H1 (cell line): ENCODE measurements around the gene NNMT. TPM values are rescaled to one million over a fixed set of nuclear protein-coding genes. Genes with fewer than 3 reads are reported as not detected.

ENCODE experiments used
- CTCF ChIA-PET: fragments of 300-600 bp; sonication (Branson Sonifier 250); formaldehyde crosslinking; loops from one replicate; lab custom pipeline; 2021; ENCODE audit not compliant: partially characterized antibody; lab: Charles Lee
- POLR2A ChIA-PET: fragments of 300-600 bp; sonication (Branson Sonifier 250); formaldehyde crosslinking; loops from one replicate; lab custom pipeline; 2021; ENCODE audit warnings: inconsistent platforms; ENCODE audit not compliant: partially characterized antibody; lab: Charles Lee
- DNase-seq, 2 experiments: peaks; one replicate each; pipeline versions ENCODE4 v3.0.0 to v3.0.0-alpha.2; 2010 to 2022; ENCODE audit warnings: low spot score in 2 of 2, low read depth in 1 of 2, mixed read lengths in 1 of 2
- FAIRE-seq: peaks from 2 replicates; lab custom pipeline; 2011; peaks lifted over from hg19 to GRCh38; lab: Jason Lieb, UNC
- H2AFZ ChIP-seq: 2 replicates; pipeline ENCODE4 v1.8.1; 2012; ENCODE audit warnings: low read length, inconsistent platforms
- H2AK5ac ChIP-seq: 2 replicates; pipeline ENCODE4 v1.6.1; 2013; ENCODE audit warnings: low read depth, low read length
- H2BK120ac ChIP-seq: replicated peaks from 2 replicates; pipeline ENCODE3; 2013; ENCODE audit warnings: low read depth, low read length, inconsistent platforms
- H2BK12ac ChIP-seq: 2 replicates; pipeline ENCODE4 v1.6.1; 2013; ENCODE audit warnings: low read depth, low read length
- H2BK15ac ChIP-seq: 2 replicates; pipeline ENCODE4 v1.6.1; 2013; ENCODE audit warnings: low read length
- H2BK20ac ChIP-seq: 2 replicates; pipeline ENCODE4 v1.6.1; 2013; ENCODE audit warnings: low read length
- H2BK5ac ChIP-seq: 2 replicates; pipeline ENCODE4 v1.6.1; 2013; ENCODE audit warnings: low read depth, low read length
- H3K14ac ChIP-seq: 2 replicates; pipeline ENCODE4 v1.6.1; 2013; ENCODE audit warnings: inconsistent platforms; ENCODE audit not compliant: insufficient read length
- H3K18ac ChIP-seq: 2 replicates; pipeline ENCODE4 v1.6.1; 2013; ENCODE audit warnings: low read length; ENCODE audit errors: extremely low read depth
- H3K23ac ChIP-seq: 2 replicates; pipeline ENCODE4 v1.6.1; 2013; ENCODE audit warnings: inconsistent platforms; ENCODE audit not compliant: insufficient read length
- H3K23me2 ChIP-seq: 2 replicates; pipeline ENCODE4 v1.6.1; 2013; ENCODE audit warnings: low read depth, low read length
- H3K27ac ChIP-seq: 2 replicates; pipeline ENCODE4 v1.6.1; 2011; ENCODE audit warnings: low read depth, low read length, inconsistent platforms
- H3K27me3 ChIP-seq, 4 experiments: replicated peaks in 1 of 4; 1 replicate in 1 of 4; 2 replicates in 3 of 4; pipeline versions ENCODE4 v1.6.1 to v1.8.1; 2011 to 2013; ENCODE audit warnings: low read length in 3 of 4, mild to moderate bottlenecking in 3 of 4, inconsistent platforms in 2 of 4, mixed read lengths in 2 of 4, moderate library complexity in 1 of 4; ENCODE audit not compliant: control insufficient read depth in 3 of 4, insufficient read depth in 3 of 4; ENCODE audit errors: extremely low read depth in 1 of 4
- H3K36me3 ChIP-seq, 4 experiments: 2 replicates each; pipeline versions ENCODE4 v1.6.1 to v1.8.1; 2011 to 2013; ENCODE audit warnings: mild to moderate bottlenecking in 4 of 4, low read length in 3 of 4, moderate library complexity in 2 of 4, control low read depth in 1 of 4, inconsistent platforms in 1 of 4; ENCODE audit not compliant: insufficient read depth in 4 of 4, control insufficient read depth in 2 of 4
- H3K4ac ChIP-seq: replicated peaks from 2 replicates; pipeline ENCODE3; 2013; ENCODE audit warnings: low read length, low read depth, mixed read lengths, inconsistent platforms; ENCODE audit not compliant: insufficient read length
- H3K4me1 ChIP-seq, 4 experiments: replicated peaks in 1 of 4; 1 replicate in 1 of 4; 2 replicates in 3 of 4; pipeline versions ENCODE4 v1.6.1 to v1.8.1; 2011 to 2013; ENCODE audit warnings: low read length in 3 of 4, inconsistent platforms in 2 of 4, mixed read lengths in 1 of 4; ENCODE audit not compliant: insufficient read depth in 4 of 4, control insufficient read depth in 3 of 4
- H3K4me2 ChIP-seq, 2 experiments: 2 replicates each; pipeline versions ENCODE4 v1.6.1 to v1.8.1; 2011 to 2013; ENCODE audit warnings: low read depth in 2 of 2, low read length in 2 of 2, control low read depth in 1 of 2, inconsistent platforms in 1 of 2, mild to moderate bottlenecking in 1 of 2; ENCODE audit not compliant: insufficient read depth in 1 of 2
- H3K4me3 ChIP-seq, 4 experiments: fragments of 200-600, 300-600 bp in 1 of 4; sonication (generic), shearing (Covaris generic), sonication (Bioruptor Twin) in 1 of 4; 2 replicates each; pipeline versions ENCODE4 v1.5.1 to v1.8.1; 2011 to 2016; ENCODE audit warnings: low read length in 4 of 4, low read depth in 3 of 4, control low read depth in 2 of 4, inconsistent platforms in 2 of 4, mild to moderate bottlenecking in 2 of 4, mixed read lengths in 1 of 4, moderate library complexity in 1 of 4; ENCODE audit not compliant: insufficient read depth in 2 of 4; ENCODE audit errors: extremely low read depth in 1 of 4
- H3K56ac ChIP-seq: replicated peaks from 2 replicates; pipeline ENCODE3; 2013; ENCODE audit warnings: low read depth, mild to moderate bottlenecking, mixed read lengths, low read length, inconsistent platforms; ENCODE audit not compliant: insufficient read length
- H3K79me1 ChIP-seq: 2 replicates; pipeline ENCODE4 v1.6.1; 2013; ENCODE audit warnings: low read depth, low read length, control low read depth
- H3K79me2 ChIP-seq, 2 experiments: 2 replicates each; pipeline versions ENCODE4 v1.6.1 to v1.8.1; 2012 to 2013; ENCODE audit warnings: low read length in 2 of 2, mild to moderate bottlenecking in 2 of 2, inconsistent platforms in 1 of 2; ENCODE audit not compliant: insufficient read depth in 2 of 2, control insufficient read depth in 1 of 2
- H3K9ac ChIP-seq, 4 experiments: replicated peaks in 1 of 4; 1 replicate in 1 of 4; 2 replicates in 3 of 4; pipeline versions ENCODE4 v1.6.1 to v1.8.1; 2011 to 2013; ENCODE audit warnings: low read depth in 3 of 4, low read length in 3 of 4, control low read depth in 2 of 4, mild to moderate bottlenecking in 2 of 4, moderate library complexity in 2 of 4, inconsistent platforms in 1 of 4; ENCODE audit errors: extremely low read depth in 1 of 4
- H3K9me3 ChIP-seq, 2 experiments: 2 replicates each; pipeline versions ENCODE4 v1.6.1 to v1.8.1; 2012 to 2013; ENCODE audit warnings: mild to moderate bottlenecking in 2 of 2, moderate library complexity in 2 of 2, control low read depth in 1 of 2, inconsistent platforms in 1 of 2, low read depth in 1 of 2, low read length in 1 of 2, mixed read lengths in 1 of 2; ENCODE audit not compliant: insufficient read depth in 2 of 2
- H4K20me1 ChIP-seq, 2 experiments: replicated peaks in 1 of 2; 2 replicates each; pipeline versions ENCODE3 to v1.8.1; 2011 to 2013; ENCODE audit warnings: inconsistent platforms in 2 of 2, low read length in 2 of 2, mild to moderate bottlenecking in 1 of 2; ENCODE audit not compliant: insufficient read depth in 2 of 2, control insufficient read depth in 1 of 2
- H4K5ac ChIP-seq: 2 replicates; pipeline ENCODE4 v1.6.1; 2013; ENCODE audit warnings: low read length, low read depth, mixed read lengths, inconsistent platforms; ENCODE audit not compliant: insufficient read length
- H4K8ac ChIP-seq: 2 replicates; pipeline ENCODE4 v1.8.0; 2013; ENCODE audit warnings: mild to moderate bottlenecking, moderate library complexity, low read length, inconsistent platforms; ENCODE audit not compliant: insufficient read depth; ENCODE audit errors: extremely low read depth
- H4K91ac ChIP-seq: replicated peaks from 2 replicates; pipeline ENCODE3; 2013; ENCODE audit warnings: low read length, mixed read lengths, inconsistent platforms; ENCODE audit not compliant: insufficient read length
- ATF3 ChIP-seq: IDR thresholded peaks from 2 replicates; pipeline ENCODE4 v1.6.1; 2011; ENCODE audit warnings: low read depth, mild to moderate bottlenecking, low read length; ENCODE audit not compliant: insufficient read depth
- BACH1 ChIP-seq: IDR thresholded peaks from 2 replicates; pipeline ENCODE4 v1.6.1; 2012; ENCODE audit warnings: low read length, improper control_type of control experiment
- BCL11A ChIP-seq, 2 experiments: IDR thresholded peaks; one replicate each; pipeline ENCODE4 v1.6.1; 2011; ENCODE audit warnings: low read depth in 2 of 2, low read length in 2 of 2, mild to moderate bottlenecking in 2 of 2
- HDAC2 ChIP-seq, 2 experiments: fragments of 300-600 bp in 1 of 2; sonication (generic) in 1 of 2; IDR thresholded peaks; 2 replicates each; pipeline ENCODE4 v1.6.1; 2011 to 2012; ENCODE audit warnings: low read depth in 2 of 2, low read length in 2 of 2, mild to moderate bottlenecking in 2 of 2, moderate library complexity in 2 of 2, borderline replicate concordance in 1 of 2, inconsistent platforms in 1 of 2
- JUN ChIP-seq: IDR thresholded peaks from 2 replicates; pipeline ENCODE4 v1.6.1; 2011; ENCODE audit warnings: low read depth, mild to moderate bottlenecking, improper control_type of control experiment, low read length
- NANOG ChIP-seq: IDR thresholded peaks from 2 replicates; pipeline ENCODE4 v1.6.1; 2011; ENCODE audit warnings: low read length, low read depth, mild to moderate bottlenecking, inconsistent platforms; ENCODE audit not compliant: insufficient read depth, poor library complexity, severe bottlenecking
- PHF8 ChIP-seq: fragments of 200-600 bp; sonication (generic); conservative IDR thresholded peaks from 2 replicates; pipeline ENCODE4 v1.7.1; 2012; ENCODE audit warnings: low read depth, mild to moderate bottlenecking, inconsistent platforms, low read length, moderate library complexity
- TAF1 ChIP-seq: IDR thresholded peaks from 2 replicates; pipeline ENCODE4 v1.6.1; 2011; ENCODE audit warnings: mild to moderate bottlenecking, low read depth, low read length
- TAF7 ChIP-seq: optimal IDR thresholded peaks from 2 replicates; pipeline ENCODE3; 2011; ENCODE audit warnings: low read depth, mild to moderate bottlenecking, inconsistent platforms, low read length, moderate library complexity, borderline replicate concordance
- YY1 ChIP-seq: IDR thresholded peaks from 2 replicates; pipeline ENCODE4 v1.6.1; 2011; ENCODE audit warnings: low read depth, mild to moderate bottlenecking, low read length
- WGBS, 2 experiments: shearing (Covaris generic) in 1 of 2; methylation state at CpG; one replicate each; pipeline versions ENCODE4 v1.1.6 to v1.1.7; 2013 to 2015; ENCODE audit warnings: low lambda C conversion rate in 2 of 2, mixed read lengths in 2 of 2, inconsistent platforms in 1 of 2, low coverage in 1 of 2, missing lambda C conversion rate in 1 of 2; ENCODE audit not compliant: insufficient replicate concordance in 2 of 2, insufficient coverage in 1 of 2, insufficient read length in 1 of 2; ENCODE audit errors: extremely low coverage in 1 of 2, missing lambda C conversion rate in 1 of 2; 5-methylcytosine and 5-hydroxymethylcytosine counted together
- polyA plus RNA-seq, 7 experiments: library from polyadenylated mRNA; depleted of rRNA in 3 of 7; stranded (reverse) in 5 of 7; unstranded in 2 of 7; fragments of >200 nt in 5 of 7; fragments of 200-250 nt in 2 of 7; gene quantifications; 1 replicate in 5 of 7; 2 replicates in 1 of 7; 4 replicates in 1 of 7; pipeline versions ENCODE4 v1.2.1 to v1.2.3, GENCODE V29; 2011 to 2013; ENCODE audit warnings: missing spikeins in 2 of 7, mixed read lengths in 2 of 7
- total RNA-seq: library from RNA; stranded (reverse); fragmentation: NEBNext Ultra II Directional; extraction: Animal tissue kit (Norgen Biotek cat#: 25700); gene quantifications from 2 replicates; pipeline ENCODE4 v1.2.1, GENCODE V29; 2021

Gene NNMT
- total and polyA plus RNA-seq, 2 of the 8 experiments (the other 6 are each of a cell fraction or from before 2014, with no cell fraction given), result not detected

- H3K4ac ChIP-seq, result no peak overlapping the region
- H3K4me3 ChIP-seq, result no peak overlapping the region
- H4K91ac ChIP-seq, result no peak overlapping the region
- no peak overlapping the region for H2AK5ac ChIP-seq
- H3K14ac ChIP-seq, result no peak overlapping the region
- no peaks in the 10 kb centered on the region for H3K27me3 ChIP-seq
- H3K4me2 ChIP-seq, result no peak overlapping the region
- H3K36me3 ChIP-seq, result no peaks in the 10 kb centered on the region
- peak overlapping the region; percentile 54 for H2AFZ ChIP-seq
- no peak overlapping the region for H3K27ac ChIP-seq
- no peak overlapping the region for H2BK15ac ChIP-seq
- H3K9me3 ChIP-seq, result no peaks in the 10 kb centered on the region; a peak in 1 of 4 replicates
- no peak overlapping the region for H2BK120ac ChIP-seq
- TF ChIP-seq JUN (no peak), HDAC2 (IDR thresholded peaks at IDR 0.05; ENCODE audit: borderline replicate concordance in 1 of 2, low read depth in 2 of 2, low read length in 2 of 2) (no peak), ATF3 (no peak), NANOG (no peak), YY1 (no peak), BCL11A (IDR thresholded peaks at IDR 0.05; ENCODE audit: low read depth in 2 of 2, low read length in 2 of 2) (no peak), TAF7 (no peak), PHF8 (no peak), TAF1 (no peak), BACH1 (no peak)
- H3K18ac ChIP-seq, result no peak overlapping the region
- WGBS, 2 experiments, result 84% methylated on average over 6 of the region's 6 CpGs; no CpG with 5 or more reads in 1 of the 2 experiments
- H4K20me1 ChIP-seq, result no peaks in the 10 kb centered on the region
- no peak overlapping the region for H3K23ac ChIP-seq
- H3K23me2 ChIP-seq, result no peaks in the 10 kb centered on the region
- no peak overlapping the region for H3K56ac ChIP-seq
- H2BK20ac ChIP-seq, result peak overlapping the region; percentile 23; the same call in 1 of the 2 replicates
- no peak overlapping the region for H3K9ac ChIP-seq
- H3K79me1 ChIP-seq, result no peaks in the 10 kb centered on the region
- POLR2A ChIA-PET, result interaction anchor here (0.7 kb wide), 1 partner anchor 101 kb away, joined by 4 read pairs; no protein-coding TSS in a partner anchor
- DNase-seq (no peak), FAIRE-seq (no peak)
- H2BK12ac ChIP-seq, result no peak overlapping the region
- no peak overlapping the region for H4K5ac ChIP-seq
- CTCF ChIA-PET, result interaction anchor here (1.9 kb wide), 2 partner anchors 27 to 30 kb away, joined by 5 to 8 read pairs; no protein-coding TSS in a partner anchor
- H3K79me2 ChIP-seq, result no peaks in the 10 kb centered on the region
- peaks cover 0 to 3% (median 1%) of the 10 kb centered on the region in 4 experiments; a peak in 2 of 7 replicates for H3K4me1 ChIP-seq
- no peak overlapping the region for H4K8ac ChIP-seq
- no peak overlapping the region for H2BK5ac ChIP-seq
Observed at GRCh38 chr11:114308689-114309089, 12.5 kb downstream of the NNMT start.
